Mesenteric fat pad (tissue), 1 donor: ENCODE measurements around the gene PRAMEF18. TPM values are rescaled to one million over a fixed set of nuclear protein-coding genes. Genes with fewer than 3 reads are reported as not detected.
"Not testable (repeated sequence)": the region's sequence is repeated elsewhere in the genome, so short reads cannot be mapped to it uniquely, and the experiment has no call there.

Experiments used
- DNase-seq: peaks from one replicate; pipeline ENCODE4 v3.0.0-alpha.2; 2020; ENCODE audit warnings: low spot score
- long read RNA-seq: library from polyadenylated mRNA; unstranded; transcript quantifications from one replicate; pipeline ENCODE4 v2.0.0, GENCODE V29; 2020
- total RNA-seq: library from RNA; stranded (reverse); fragmentation: NEBNext Ultra II Directional; extraction: Animal tissue kit (Norgen Biotek cat#: 25700); gene quantifications from one replicate; pipeline ENCODE4 v1.2.1, GENCODE V29; 2021
- donor health status: DM: yes; HTN: yes; CAD: no.

Gene PRAMEF18
- not detected for total RNA-seq
- long read RNA-seq: 0 reads

GRCh38 chr1:13225675-13226204 lies at the start of gene PRAMEF18:
PRAMEF18 (minus strand) TSS chr1:13226154; CDS start chr1:13226106, 48 bp downstream.
- peak; percentile 78 for DNase-seq

- DNase-seq: not testable (repeated sequence)
These were observed 39.2 kb upstream of the PRAMEF18 start for GRCh38 chr1:13265124-13265523.

- DNase-seq: not testable (repeated sequence)
These were observed 27.9 kb upstream of the PRAMEF18 start, which contains the start of gene PRAMEF5 for GRCh38 chr1:13253898-13254297. PRAMEF5 (plus strand) TSS chr1:13254198; CDS start chr1:13259269, 5,071 bp downstream.

- DNase-seq: not testable (repeated sequence)
These were observed 21.2 kb upstream of the PRAMEF18 start for GRCh38 chr1:13247122-13247521.

- DNase-seq: not testable (repeated sequence)
These were observed 20.6 kb upstream of the PRAMEF18 start for GRCh38 chr1:13246554-13246871.

GRCh38 chr1:13245841-13246553 lies 20.0 kb upstream of the PRAMEF18 start:
- DNase-seq: not testable (repeated sequence)

GRCh38 chr1:13243536-13244263 lies 17.7 kb upstream of the PRAMEF18 start:
- not testable (repeated sequence) for DNase-seq

GRCh38 chr1:13239633-13240032 lies 13.7 kb upstream of the PRAMEF18 start:
- DNase-seq: not testable (repeated sequence)

- DNase-seq: not testable (repeated sequence)
These were observed 11.6 kb upstream of the PRAMEF18 start for GRCh38 chr1:13237572-13237971.

- peak; percentile 55 for DNase-seq
These were observed 8.1 kb upstream of the PRAMEF18 start for GRCh38 chr1:13234057-13234456.

- peak; percentile 84 for DNase-seq
These were observed 6.1 kb upstream of the PRAMEF18 start for GRCh38 chr1:13232056-13232455.

GRCh38 chr1:13231061-13231750 lies 5.3 kb upstream of the PRAMEF18 start:
- DNase-seq: not testable (repeated sequence)

- not testable (repeated sequence) for DNase-seq
These were observed 4.6 kb upstream of the PRAMEF18 start for GRCh38 chr1:13230601-13231000.

- DNase-seq: not testable (repeated sequence)
These were observed 4.1 kb upstream of the PRAMEF18 start for GRCh38 chr1:13230096-13230495.

- peak; percentile 84 for DNase-seq
These were observed 2.4 kb upstream of the PRAMEF18 start for GRCh38 chr1:13228343-13228781.

- peak; percentile 84 for DNase-seq
These were observed 1.5 kb upstream of the PRAMEF18 start for GRCh38 chr1:13227271-13228055.

GRCh38 chr1:13224480-13225060 lies 1.4 kb downstream of the PRAMEF18 start:
- DNase-seq: peak; percentile 47

GRCh38 chr1:13222788-13223187 lies 3.2 kb downstream of the PRAMEF18 start:
- not testable (repeated sequence) for DNase-seq

- DNase-seq: not testable (repeated sequence)
These were observed 6.8 kb downstream of the PRAMEF18 start for GRCh38 chr1:13219203-13219602.

GRCh38 chr1:13216619-13217018 lies 9.3 kb downstream of the PRAMEF18 start:
- DNase-seq: not testable (repeated sequence)
